HG03342 (cell line): Measurements from ENCODE around the gene TMEM8B.
A peak's percentile ranks its signal among the peaks of the same experiment; 100 is the strongest.

ENCODE experiments used
- ATAC-seq: cut with Tn5 transposase; IDR thresholded peaks from one replicate; pipeline ENCODE4 v1.9.1; 2021; ENCODE audit warnings: mild to moderate bottlenecking, moderate library complexity; ENCODE audit not compliant: unreplicated experiment

TMEM8B gene

GRCh38 chr9:35810122-35810521 lies 18.9 kb upstream of the TMEM8B start:
- ATAC-seq: no peak

GRCh38 chr9:35811381-35812024 lies 17.5 kb upstream of the TMEM8B start:
- no peak for ATAC-seq

- peak; percentile 74 for ATAC-seq
Observed at GRCh38 chr9:35812025-35812602, 16.9 kb upstream of the TMEM8B start, which contains the start of gene SPAG8. Gene SPAG8, minus strand, starts transcription at chr9:35812262. Its CDS starts 115 bp downstream, at chr9:35812147.

- no peak for ATAC-seq
Observed at GRCh38 chr9:35813434-35814105, 15.5 kb upstream of the TMEM8B start.

GRCh38 chr9:35814106-35814840 lies 14.8 kb upstream of the TMEM8B start:
- ATAC-seq: no peak

GRCh38 chr9:35814841-35815543 lies 14.0 kb upstream of the TMEM8B start, which contains the start of gene HINT2:
Gene HINT2, minus strand, starts transcription at chr9:35815042. Its CDS starts 63 bp downstream, at chr9:35814979.
- peak; percentile 63 for ATAC-seq

GRCh38 chr9:35816708-35817107 lies 12.3 kb upstream of the TMEM8B start:
- ATAC-seq: no peak

- ATAC-seq: no peak
Observed at GRCh38 chr9:35818341-35818740, 10.7 kb upstream of the TMEM8B start.

GRCh38 chr9:35820076-35820475 lies 9.0 kb upstream of the TMEM8B start:
- no peak for ATAC-seq

- ATAC-seq: no peak
Observed at GRCh38 chr9:35822926-35823325, 6.1 kb upstream of the TMEM8B start.

- ATAC-seq: peak; percentile 41
Observed at GRCh38 chr9:35826071-35826701, 2.8 kb upstream of the TMEM8B start.

- no peak for ATAC-seq
Observed at GRCh38 chr9:35827486-35827885, 1.5 kb upstream of the TMEM8B start.

GRCh38 chr9:35828716-35829083 lies 328 bp upstream of the TMEM8B start, which contains the start of gene FAM221B:
Gene FAM221B, minus strand, starts transcription at chr9:35828732. Its CDS starts 2,571 bp downstream, at chr9:35826161.
- peak; percentile 9 for ATAC-seq

GRCh38 chr9:35829764-35830096 lies 702 bp downstream of the TMEM8B start:
- no peak for ATAC-seq

GRCh38 chr9:35831040-35831439 lies 2.0 kb downstream of the TMEM8B start:
- ATAC-seq: no peak

- no peak for ATAC-seq
Observed at GRCh38 chr9:35832814-35833213, 3.8 kb downstream of the TMEM8B start.

GRCh38 chr9:35834260-35835215 lies 5.5 kb downstream of the TMEM8B start:
- no peak for ATAC-seq

GRCh38 chr9:35835216-35835632 lies 6.2 kb downstream of the TMEM8B start:
- no peak for ATAC-seq

- ATAC-seq: no peak
Observed at GRCh38 chr9:35835766-35836165, 6.7 kb downstream of the TMEM8B start.
